GM19240 (cell line): ENCODE data around the gene PACRG.

Experiments used
- DNase-seq: peaks from one replicate; pipeline ENCODE4 v3.0.0; 2011; ENCODE audit warnings: low spot score; ENCODE audit not compliant: insufficient read length

The PACRG gene

GRCh38 chr6:163083141-163083540 lies 355.4 kb downstream of the PACRG start:
- no peak for DNase-seq

DNA sequence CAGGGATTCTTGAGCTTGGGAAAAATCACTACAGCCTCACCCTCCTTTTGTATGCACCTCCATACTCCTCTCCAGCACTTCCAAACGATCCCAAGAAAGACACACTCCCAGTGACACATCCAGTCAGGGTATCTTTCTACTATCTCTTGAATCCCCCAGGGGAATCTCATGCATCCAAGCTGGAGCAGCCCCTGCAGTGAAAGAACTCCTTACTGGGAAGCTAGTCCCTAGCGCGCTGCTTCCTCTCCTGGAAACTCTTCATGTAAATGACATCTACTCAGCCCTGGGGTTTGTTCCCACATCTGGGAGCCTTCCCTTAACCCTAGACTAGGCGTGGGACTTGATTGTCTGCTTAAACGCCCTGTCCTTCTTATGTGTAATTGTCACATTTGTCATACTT lies 357.7 kb downstream of the PACRG start:
- DNase-seq: no peak

GRCh38 chr6:163085861-163086623 lies 358.3 kb downstream of the PACRG start:
- DNase-seq: no peak

DNA sequence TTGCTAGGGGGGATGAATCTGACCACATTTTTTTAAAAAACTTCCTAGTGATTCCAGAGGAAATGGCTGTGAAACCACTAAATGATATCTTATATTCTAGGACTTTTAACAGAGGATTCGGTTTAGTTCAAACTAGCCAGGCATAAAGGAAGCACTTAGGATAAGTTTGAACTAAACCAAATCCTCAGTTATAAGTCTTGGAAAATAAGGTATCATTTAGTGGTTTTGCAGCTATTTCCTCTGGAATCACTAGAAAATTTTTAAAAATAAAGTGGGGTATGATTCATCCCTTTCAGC lies 358.8 kb downstream of the PACRG start:
- DNase-seq: no peak

DNA sequence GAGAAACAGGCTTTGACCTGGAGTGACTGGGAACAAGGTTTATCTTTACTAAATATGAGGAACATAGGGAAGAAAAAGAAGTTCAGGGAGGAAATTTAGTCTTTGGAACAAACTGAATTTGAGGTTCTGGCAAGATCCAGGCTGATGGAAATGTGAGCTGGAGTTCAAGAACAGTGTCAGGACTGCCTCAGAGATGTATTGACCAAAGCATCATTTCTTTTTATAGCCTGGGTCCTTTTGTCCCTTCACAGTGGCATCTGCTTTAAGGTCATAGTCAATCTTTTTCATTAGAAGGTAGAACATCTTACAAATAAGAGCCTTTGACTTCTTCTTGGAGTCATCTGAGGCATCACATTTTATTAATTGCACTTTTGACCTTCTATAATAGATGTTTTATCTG lies 360.2 kb downstream of the PACRG start:
- no peak for DNase-seq

DNA sequence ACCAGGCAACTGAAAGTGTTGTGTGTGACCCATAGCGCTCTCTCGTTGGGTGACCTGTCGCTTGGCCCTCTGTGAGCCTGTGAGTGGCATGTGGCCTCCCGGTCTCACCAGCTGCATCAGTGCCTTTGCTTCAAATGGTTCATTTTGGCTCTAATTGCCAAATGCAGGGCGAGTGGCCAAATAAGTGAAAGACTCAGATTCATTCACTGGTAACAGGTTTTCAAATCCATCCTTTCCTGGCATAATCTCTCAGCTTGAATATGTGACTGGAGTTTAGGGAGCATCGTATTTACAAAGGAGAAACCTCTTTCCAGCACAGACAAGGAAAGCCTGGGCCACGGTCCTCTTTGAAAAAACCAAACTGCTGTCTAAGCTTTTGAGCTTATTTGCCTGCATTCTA lies 365.1 kb downstream of the PACRG start:
- DNase-seq: no peak

GRCh38 chr6:163094881-163095280 lies 367.1 kb downstream of the PACRG start:
- no peak for DNase-seq

- DNase-seq: no peak
These were observed 367.6 kb downstream of the PACRG start for GRCh38 chr6:163095401-163095800.

DNA sequence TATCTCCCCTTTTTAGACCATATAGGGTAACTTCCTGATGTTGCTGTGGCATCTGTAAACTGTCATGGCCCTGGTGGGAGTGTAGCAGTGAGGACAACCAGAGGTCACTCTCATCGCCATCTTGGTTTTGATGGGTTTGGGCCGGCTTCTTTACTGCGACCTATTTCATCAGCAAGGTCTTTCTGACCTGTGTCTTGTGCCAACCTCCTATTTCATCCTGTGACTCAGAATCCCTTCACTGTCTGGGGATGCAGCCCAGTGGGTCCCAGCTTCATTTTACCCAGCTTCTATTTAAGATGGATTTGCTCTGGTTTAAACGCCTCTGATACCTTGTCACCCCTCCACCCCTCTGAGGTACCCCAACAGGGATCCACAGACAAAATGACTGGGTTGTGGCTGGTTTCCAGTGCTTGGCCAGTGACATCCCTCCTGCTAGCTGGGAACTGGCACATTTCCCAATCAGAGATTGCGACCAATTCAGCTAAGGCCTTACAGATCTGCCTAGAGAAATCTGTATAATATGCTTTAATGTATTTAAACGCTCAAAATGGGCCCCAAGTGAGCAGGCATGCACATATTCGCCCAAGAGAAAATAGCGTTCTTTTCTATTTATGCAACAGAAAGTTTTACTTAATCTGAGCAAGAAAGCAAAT lies 371.2 kb downstream of the PACRG start:
- no peak for DNase-seq

DNA sequence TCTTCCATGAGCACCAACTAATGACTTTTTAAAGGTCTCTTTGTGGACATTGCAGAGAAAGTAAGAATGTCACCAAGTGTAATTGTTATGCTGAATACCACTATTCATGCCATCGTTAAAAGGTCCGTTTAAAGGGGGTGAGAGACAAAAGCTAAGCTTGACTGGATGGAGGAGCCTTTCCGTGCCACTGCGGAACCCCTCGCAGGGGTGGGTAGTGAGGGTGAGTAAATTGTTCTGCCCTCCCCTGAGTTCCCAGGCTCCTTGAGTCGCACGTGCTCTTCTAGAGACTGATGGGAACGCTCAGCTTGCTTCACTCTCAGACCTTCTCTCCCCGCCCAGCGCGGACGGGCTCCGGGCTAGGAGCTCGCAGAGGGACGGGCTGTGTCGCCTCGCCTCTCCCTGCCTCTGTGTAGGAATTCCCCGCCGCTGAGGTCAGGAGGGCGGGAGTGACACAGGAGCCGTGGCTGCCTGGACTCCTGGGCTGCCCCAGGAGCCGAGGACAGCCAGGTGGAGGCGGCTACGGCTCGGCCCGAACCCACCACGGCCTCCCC lies 371.9 kb downstream of the PACRG start:
- no peak for DNase-seq

- no peak for DNase-seq
These were observed 372.5 kb downstream of the PACRG start for GRCh38 chr6:163100259-163100658.

- no peak for DNase-seq
These were observed 385.7 kb downstream of the PACRG start for GRCh38 chr6:163113358-163113962.

DNA sequence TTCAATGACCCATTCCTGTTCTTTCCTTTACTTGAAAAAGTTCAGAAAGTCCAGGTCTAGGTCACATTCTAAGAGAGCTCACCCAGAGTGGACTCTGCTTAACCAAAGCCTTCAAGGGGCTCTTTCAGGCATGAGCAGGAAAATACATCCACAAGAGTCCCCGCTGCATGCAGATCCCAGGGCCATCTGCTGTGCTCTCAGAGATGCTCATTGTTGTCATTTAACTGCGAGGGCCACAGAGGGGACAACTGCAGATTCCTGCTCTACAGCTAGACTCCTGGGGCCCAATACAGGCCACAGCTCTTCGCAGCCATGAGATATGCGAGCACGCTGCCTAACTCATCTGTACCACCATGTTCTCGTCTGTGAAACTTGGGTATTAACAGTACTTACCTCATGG lies 391.2 kb downstream of the PACRG start:
- no peak for DNase-seq

DNA sequence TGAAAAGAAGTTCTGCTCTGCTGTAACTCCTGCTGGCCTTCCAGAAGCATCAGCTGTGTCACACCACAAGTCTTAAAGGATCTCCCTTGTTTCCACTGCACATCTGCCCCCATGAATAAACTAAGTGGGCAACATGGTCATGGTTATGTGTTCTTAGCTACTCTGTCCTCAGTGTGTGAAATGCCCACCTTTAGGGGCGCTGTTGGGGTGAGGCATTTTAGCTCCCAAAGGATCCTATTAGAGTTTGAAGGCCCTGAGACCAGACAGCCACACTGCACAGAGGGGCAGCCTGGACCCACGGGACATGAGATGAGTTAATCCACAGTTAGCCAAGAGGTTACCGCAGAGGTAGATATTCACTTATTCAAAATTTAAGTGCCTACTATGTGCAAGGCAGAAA lies 392.4 kb downstream of the PACRG start:
- DNase-seq: no peak

DNA sequence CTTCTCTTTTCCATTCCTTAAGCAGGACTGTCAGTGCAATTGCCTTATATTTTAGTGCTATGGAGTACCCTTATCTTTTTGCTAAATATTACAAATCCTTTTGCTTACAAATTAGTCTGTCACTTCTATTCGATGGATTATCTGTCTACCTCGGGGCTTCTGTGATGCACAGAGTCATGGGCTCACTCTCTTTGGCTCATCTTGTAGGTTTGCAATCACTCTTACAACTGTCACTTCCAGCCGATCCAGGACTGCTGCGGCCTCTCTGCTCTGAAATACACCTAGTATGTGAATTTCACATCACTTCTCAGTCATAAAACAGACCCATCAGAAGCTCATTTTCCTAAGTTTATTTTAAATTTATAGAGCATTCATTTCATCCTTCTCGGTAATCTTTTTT lies 393.5 kb downstream of the PACRG start:
- DNase-seq: no peak

GRCh38 chr6:163122365-163122764 lies 394.6 kb downstream of the PACRG start:
- DNase-seq: no peak

GRCh38 chr6:163123098-163123497 lies 395.3 kb downstream of the PACRG start:
- DNase-seq: no peak

- no peak for DNase-seq
These were observed 399.0 kb downstream of the PACRG start for GRCh38 chr6:163126741-163127140.

DNA sequence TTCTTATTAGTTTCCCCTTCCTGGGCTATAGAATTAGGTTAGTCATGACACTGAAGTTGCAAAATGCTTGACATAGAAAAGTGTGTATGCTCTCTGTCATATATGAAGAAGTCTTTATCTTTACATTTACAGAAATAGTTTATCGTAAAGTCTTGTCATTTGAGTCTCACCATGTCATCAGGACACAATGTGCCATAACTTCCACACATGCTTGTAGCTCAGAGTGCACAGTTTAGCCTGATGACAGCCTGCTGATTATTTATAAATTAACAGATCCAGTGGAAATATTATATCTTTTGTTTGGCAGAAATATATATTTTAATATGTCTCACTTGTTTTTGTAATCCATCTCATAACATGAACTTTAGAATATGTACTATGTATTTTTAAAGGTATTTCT lies 399.8 kb downstream of the PACRG start:
- DNase-seq: no peak

GRCh38 chr6:163128324-163128723 lies 400.6 kb downstream of the PACRG start:
- no peak for DNase-seq

DNA sequence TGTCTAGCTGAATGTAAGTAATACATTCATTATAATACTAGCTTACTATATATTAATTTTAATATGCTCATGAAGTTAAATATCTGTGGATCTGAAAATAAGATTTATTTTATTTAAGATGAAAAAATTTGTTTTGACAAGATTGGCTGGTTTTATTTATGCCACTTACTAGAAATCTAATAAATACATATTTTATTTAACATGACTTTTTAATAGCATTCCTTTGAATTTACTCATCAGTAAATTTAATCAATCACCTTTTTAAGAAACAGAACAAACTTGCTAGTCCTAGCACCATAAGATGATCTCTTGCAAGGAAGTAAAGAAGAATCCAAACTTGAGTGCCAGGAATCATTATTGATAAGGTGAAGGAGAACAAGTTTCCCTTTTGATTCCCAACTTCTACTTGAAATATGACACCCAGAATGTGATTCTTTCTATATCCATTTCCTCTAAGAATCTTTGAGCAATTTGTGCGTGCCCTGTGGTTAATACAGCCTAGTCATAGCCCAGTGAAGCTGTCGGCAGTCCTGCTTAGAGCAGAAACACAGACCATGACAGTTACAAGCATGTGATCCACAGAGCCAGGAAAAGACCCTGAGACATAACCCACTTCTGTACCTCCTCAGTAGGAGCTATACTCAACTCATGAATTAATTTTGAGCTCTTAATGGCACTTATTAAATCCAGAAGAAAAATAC lies 404.4 kb downstream of the PACRG start:
- no peak for DNase-seq

DNA sequence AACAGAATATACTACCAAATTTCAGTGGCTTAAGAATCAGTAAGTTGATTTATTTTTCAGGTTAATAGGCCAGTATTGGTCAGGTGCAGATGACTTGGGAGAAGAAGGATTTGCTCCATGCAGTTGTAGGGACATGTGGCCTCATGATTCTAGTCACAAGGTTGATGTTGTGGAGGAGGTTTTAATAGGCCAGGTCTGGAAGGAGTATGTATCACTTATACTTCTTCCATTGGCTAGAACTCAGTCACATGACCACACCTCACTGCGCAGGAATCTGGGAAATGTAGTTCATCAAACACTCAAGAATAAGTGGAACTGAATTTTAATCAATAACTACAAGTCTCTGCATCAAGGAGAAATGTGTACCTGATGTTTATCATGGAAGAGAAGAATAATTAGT lies 405.2 kb downstream of the PACRG start:
- DNase-seq: no peak
